Lung (tissue), 12 donors: ENCODE data around the gene AGBL3. TPM values are rescaled to one million over a fixed set of nuclear protein-coding genes. Genes with fewer than 3 reads are reported as not detected.

Experiments
- ATAC-seq: fragments of 200-7000 bp; cut with Tn5 transposase; one replicate; pipeline ENCODE4 v1.9.1; 2020; ENCODE audit warnings: moderate number of reproducible peaks; ENCODE audit not compliant: insufficient read depth, low FRiP score
- DNase-seq, 3 donors: peaks; one replicate each; pipeline ENCODE4 v3.0.0-alpha.2; 2013 to 2017
- H3K27ac ChIP-seq, 2 donors: one replicate each; pipeline ENCODE4 v1.5.1; 2013; ENCODE audit warnings: mild to moderate bottlenecking in 2 of 2, moderate library complexity in 2 of 2, control low read depth in 1 of 2, inconsistent platforms in 1 of 2, low read depth in 1 of 2, low read length in 1 of 2
- H3K27me3 ChIP-seq, 3 donors: one replicate each; pipeline ENCODE4 v1.5.1; 2013; ENCODE audit warnings: low read length in 2 of 3; ENCODE audit not compliant: control insufficient read depth in 3 of 3, insufficient read depth in 3 of 3
- H3K36me3 ChIP-seq, 4 donors: one replicate each; pipeline ENCODE4 v1.5.1; 2013; ENCODE audit warnings: low read length in 4 of 4, mild to moderate bottlenecking in 1 of 4, moderate library complexity in 1 of 4; ENCODE audit not compliant: control insufficient read depth in 4 of 4, insufficient read depth in 4 of 4
- H3K4me1 ChIP-seq, 5 donors: one replicate each; pipeline ENCODE4 v1.5.1; 2013; ENCODE audit warnings: low read length in 5 of 5, mild to moderate bottlenecking in 2 of 5, moderate library complexity in 1 of 5; ENCODE audit not compliant: control insufficient read depth in 5 of 5, insufficient read depth in 5 of 5
- H3K4me3 ChIP-seq: one replicate; pipeline ENCODE4 v1.5.1; 2013; ENCODE audit warnings: mild to moderate bottlenecking, control low read depth, moderate library complexity
- H3K9ac ChIP-seq, 2 donors: one replicate each; pipeline ENCODE4 v1.5.1; 2013; ENCODE audit warnings: low read length in 2 of 2, control low read depth in 1 of 2; ENCODE audit not compliant: insufficient read depth in 1 of 2
- H3K9me3 ChIP-seq, 4 donors: one replicate each; pipeline ENCODE4 v1.5.1; 2013; ENCODE audit warnings: low read length in 3 of 4, mild to moderate bottlenecking in 1 of 4, moderate library complexity in 1 of 4; ENCODE audit not compliant: control insufficient read depth in 4 of 4, insufficient read depth in 3 of 4
- CTCF ChIP-seq: IDR thresholded peaks from 2 replicates; pipeline ENCODE4 v1.5.1; 2012; ENCODE audit warnings: mild to moderate bottlenecking; ENCODE audit errors: control extremely low read depth, extremely low read depth
- WGBS, 2 donors: extraction: QIAGEN DNeasy Blood & Tissue Kit; methylation state at CpG; one replicate each; pipeline ENCODE4 v1.1.7; 2013; 5-methylcytosine and 5-hydroxymethylcytosine counted together
- polyA plus RNA-seq, 2 donors: library from polyadenylated mRNA; stranded (reverse); fragments of 200-250 nt; gene quantifications; one replicate each; pipeline ENCODE4 v1.2.1, GENCODE V29; 2013
- total RNA-seq, 2 donors: library from RNA; depleted of rRNA in 1 of 2; stranded (reverse); fragments of >200 nt in 1 of 2; gene quantifications; one replicate each; pipeline ENCODE4 v1.2.1, GENCODE V29; 2014 to 2021
- donor health status: control.
- donor health status: control.
- donor health status: Bipolar disorder and iron deficiency.
- donor health status: healthy.
- donor health status: DM: yes; HTN: yes; CAD: no.

AGBL3 gene
- total and polyA plus RNA-seq, 4 donors: 1.3 to 5.2 (median 2.8) TPM

- no peaks in the 10 kb centered on the region for H3K9me3 ChIP-seq
- ATAC-seq (no peak), DNase-seq (peak; percentile 27 to 60 (median 30))
- H3K36me3 ChIP-seq: no peaks in the 10 kb centered on the region
- H3K4me3 ChIP-seq: no peak overlapping the region
- no peak overlapping the region for H3K9ac ChIP-seq
- no peak overlapping the region for H3K27ac ChIP-seq
- no peaks in the 10 kb centered on the region for H3K4me1 ChIP-seq
- H3K27me3 ChIP-seq: no peaks in the 10 kb centered on the region
- WGBS, 2 donors: 80 to 90% methylated on average over 4 of the region's 4 CpGs
- TF ChIP-seq CTCF: no peak
Measured at GRCh38 chr7:135109562-135109961, 123.3 kb downstream of the AGBL3 start.

- Histone ChIP-seq H3K9me3 (no peaks in the 10 kb centered on the region), H3K36me3 (no peaks in the 10 kb centered on the region), H3K27me3 (no peaks in the 10 kb centered on the region), H3K4me3 (no peak overlapping the region), H3K27ac (no peak overlapping the region), H3K4me1 (no peaks in the 10 kb centered on the region), H3K9ac (no peak overlapping the region)
- ATAC-seq: no peak
- WGBS, 2 donors: 94 to 100% methylated on average over 1 of the region's 1 CpG
- DNase-seq: no peak
- no peak for TF ChIP-seq CTCF
Measured at GRCh38 chr7:135109976-135110375, 123.7 kb downstream of the AGBL3 start.

- no peaks in the 10 kb centered on the region for H3K36me3 ChIP-seq
- H3K27me3 ChIP-seq: no peaks in the 10 kb centered on the region
- DNase-seq (no peak), ATAC-seq (no peak)
- H3K4me1 ChIP-seq: no peaks in the 10 kb centered on the region
- no peaks in the 10 kb centered on the region for H3K9me3 ChIP-seq
- TF ChIP-seq CTCF: no peak
- no peak overlapping the region for H3K27ac ChIP-seq
- H3K4me3 ChIP-seq: no peak overlapping the region
- WGBS, 2 donors: 38 to 55% methylated on average over 2 of the region's 2 CpGs
- no peak overlapping the region for H3K9ac ChIP-seq
Measured at GRCh38 chr7:135111379-135111778, 125.1 kb downstream of the AGBL3 start.

GRCh38 chr7:135114622-135115021 lies 128.3 kb downstream of the AGBL3 start:
- H3K4me3 ChIP-seq: no peak overlapping the region
- ATAC-seq (no peak), DNase-seq (no peak)
- no peaks in the 10 kb centered on the region for H3K4me1 ChIP-seq
- H3K9ac ChIP-seq: no peak overlapping the region
- TF ChIP-seq CTCF: no peak
- no peaks in the 10 kb centered on the region for H3K27me3 ChIP-seq
- no peak overlapping the region for H3K27ac ChIP-seq
- WGBS, 2 donors: 95 to 97% methylated on average over 1 of the region's 1 CpG
- H3K9me3 ChIP-seq: no peaks in the 10 kb centered on the region
- H3K36me3 ChIP-seq: no peaks in the 10 kb centered on the region
